NCI-H226 (cell line): ENCODE results near the gene NFS1.
"Not testable (repeated sequence)": the region's sequence is repeated elsewhere in the genome, so short reads cannot be mapped to it uniquely, and the experiment has no call there.

Experiments
- DNase-seq: peaks from one replicate; pipeline ENCODE4 v3.0.0-alpha.2; 2015

Gene NFS1

GRCh38 chr20:35729283-35729807, 30.2 kb upstream of the NFS1 start:
- DNase-seq: no peak

GRCh38 chr20:35726842-35727711, 27.9 kb upstream of the NFS1 start:
- DNase-seq: no peak

GRCh38 chr20:35724321-35725230, 25.4 kb upstream of the NFS1 start:
- no peak for DNase-seq

DNA sequence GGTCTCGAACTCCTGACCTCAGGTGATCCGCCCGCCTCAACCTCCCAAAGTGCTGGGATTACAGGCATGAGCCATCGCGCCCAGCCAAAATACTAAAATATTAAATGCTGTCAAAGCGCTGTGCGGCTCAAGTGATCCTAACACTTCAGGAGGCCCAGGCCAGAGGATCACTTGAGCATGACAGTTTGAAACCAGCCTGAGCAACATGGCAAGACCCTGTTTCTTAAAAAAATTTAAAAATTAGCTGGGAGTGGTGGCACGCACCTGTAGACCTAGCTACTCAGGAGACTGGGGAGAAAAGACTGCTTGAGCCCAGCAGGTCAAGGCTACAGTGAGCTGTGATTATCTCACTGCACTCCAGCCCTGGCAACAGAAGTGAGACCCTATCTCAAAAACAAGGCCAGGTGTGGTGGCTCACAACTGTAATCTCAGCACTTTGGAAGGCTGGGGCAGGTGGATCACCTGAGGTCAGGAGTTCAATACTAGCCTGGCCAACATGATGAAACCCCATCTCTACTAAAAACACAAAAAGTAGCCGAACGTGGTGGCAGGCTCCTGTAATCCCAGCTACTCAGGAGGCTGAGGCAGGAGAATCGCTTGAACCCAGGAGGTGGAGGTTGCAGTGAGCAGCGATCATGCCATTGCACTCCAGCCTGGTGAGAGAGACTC, 24.6 kb upstream of the NFS1 start:
- not testable (repeated sequence) for DNase-seq

DNA sequence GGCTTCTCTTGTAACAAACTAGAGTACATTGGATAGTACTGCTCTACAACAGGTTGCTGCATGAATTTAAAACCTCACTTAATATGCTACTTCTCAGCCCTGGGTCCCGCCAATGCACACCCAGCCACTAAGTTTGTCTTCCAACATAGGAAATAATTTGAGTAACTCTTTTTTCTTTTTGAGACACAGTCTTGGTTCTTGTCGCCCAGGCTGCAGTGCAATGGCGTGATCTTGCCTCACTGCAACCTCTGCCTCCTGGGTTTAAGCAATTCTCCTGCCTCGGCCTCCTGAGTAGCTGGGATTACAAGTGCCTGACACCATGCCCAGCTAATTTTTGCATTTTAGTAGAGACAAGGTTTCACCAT, 24.1 kb upstream of the NFS1 start:
- DNase-seq: not testable (repeated sequence)

DNA sequence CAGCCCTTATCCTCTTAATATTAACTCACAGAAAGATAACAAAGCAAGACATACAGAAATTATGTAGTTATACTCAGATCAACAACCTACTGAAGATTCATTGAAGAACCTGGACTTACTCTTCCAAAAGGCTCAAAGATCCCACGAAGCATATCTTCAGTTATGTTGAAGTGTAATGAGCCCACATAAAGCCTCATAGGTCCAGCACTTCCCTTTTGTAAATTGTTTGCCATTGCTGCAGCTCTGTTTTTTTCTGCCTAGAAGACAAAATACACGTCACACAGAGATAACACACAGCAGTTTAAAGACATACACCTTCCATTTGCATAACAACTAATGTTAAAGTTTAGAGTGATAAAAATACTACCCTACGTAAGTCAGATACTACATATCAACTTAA, 22.5 kb upstream of the NFS1 start:
- DNase-seq: no peak

- no peak for DNase-seq
These were observed 22.1 kb upstream of the NFS1 start for GRCh38 chr20:35721219-35721618.

GRCh38 chr20:35720165-35721123, 21.3 kb upstream of the NFS1 start:
- DNase-seq: no peak

DNA sequence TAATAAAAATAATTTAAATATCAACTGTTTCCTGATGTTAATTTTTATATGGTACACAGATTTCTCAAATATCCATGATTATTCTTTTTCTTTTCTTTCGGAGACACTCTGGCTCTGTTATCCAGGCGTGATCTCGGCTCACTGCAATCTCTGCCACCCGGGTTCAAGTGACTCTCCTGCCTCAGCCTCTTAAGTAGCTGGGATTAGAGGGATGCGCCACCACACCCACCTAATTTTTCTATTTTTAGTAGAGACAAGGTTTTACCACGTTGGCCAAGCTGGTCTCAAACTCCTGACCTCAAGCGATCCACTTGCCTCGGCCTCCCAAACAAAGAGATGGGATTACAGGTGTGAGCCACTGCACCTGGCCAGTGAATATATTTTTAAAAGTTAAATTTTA, 20.6 kb upstream of the NFS1 start:
- no peak for DNase-seq

GRCh38 chr20:35718972-35719635, 20.0 kb upstream of the NFS1 start:
- DNase-seq: no peak

DNA sequence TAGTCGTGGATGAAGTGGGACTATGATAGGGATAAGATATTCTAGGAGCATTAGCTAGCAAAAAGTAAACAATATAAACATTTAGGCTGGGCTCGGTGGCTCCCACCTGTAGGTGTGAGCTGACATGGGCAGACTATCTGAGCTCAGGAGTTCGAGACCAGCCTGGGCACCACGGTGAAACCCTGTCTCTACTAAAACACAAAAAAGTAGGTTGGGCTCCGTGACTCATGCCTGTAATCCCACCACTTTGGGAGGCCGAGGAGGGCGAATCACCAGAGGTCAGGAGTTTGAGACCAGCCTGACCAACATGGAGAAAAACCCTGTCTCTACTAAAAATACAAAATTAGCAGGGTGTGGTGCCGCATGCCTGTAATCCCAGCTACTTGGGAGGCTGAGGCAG, 19.2 kb upstream of the NFS1 start:
- DNase-seq: not testable (repeated sequence)

- DNase-seq: no peak
These were observed 17.2 kb upstream of the NFS1 start for GRCh38 chr20:35716330-35716729.

GRCh38 chr20:35715652-35716051, 16.5 kb upstream of the NFS1 start:
- DNase-seq: no peak

DNA sequence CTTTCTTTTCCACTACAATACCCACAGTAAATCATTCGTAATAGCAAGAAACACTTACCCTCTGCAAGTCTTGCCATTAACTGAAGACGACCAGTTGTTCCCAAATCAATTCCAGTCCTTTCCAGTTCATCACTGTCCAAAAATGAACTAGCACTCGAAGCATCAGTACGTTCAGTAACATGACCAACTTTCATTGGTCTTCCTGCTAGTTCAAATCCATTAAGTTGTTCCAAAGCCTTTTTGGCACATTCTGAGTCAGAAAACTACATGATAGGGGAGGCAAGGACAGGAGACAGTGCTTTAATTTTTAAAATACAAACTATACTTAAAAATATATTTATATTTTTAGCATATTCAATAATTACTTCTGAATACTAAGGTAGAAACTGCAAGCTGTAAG, 15.0 kb upstream of the NFS1 start:
- DNase-seq: no peak

DNA sequence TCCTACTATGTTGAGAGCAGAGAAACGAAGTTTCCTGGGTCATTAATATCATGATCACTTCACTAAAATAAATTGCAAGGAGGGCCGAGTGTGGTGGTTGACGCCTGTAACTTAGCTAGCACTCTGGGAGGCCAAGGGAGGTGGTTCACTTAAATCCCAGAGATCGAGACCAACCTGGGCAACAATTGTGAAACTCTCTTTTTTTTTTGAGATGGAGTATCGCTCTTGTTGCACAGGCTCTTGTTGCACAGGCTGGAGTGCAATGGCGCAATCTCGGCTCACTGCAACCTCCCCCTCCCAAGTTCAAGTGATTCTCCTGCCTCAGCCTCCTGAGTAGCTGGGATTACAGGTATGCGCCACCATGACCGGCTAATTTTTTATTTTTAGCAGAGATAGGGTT, 14.0 kb upstream of the NFS1 start:
- DNase-seq: not testable (repeated sequence)

DNA sequence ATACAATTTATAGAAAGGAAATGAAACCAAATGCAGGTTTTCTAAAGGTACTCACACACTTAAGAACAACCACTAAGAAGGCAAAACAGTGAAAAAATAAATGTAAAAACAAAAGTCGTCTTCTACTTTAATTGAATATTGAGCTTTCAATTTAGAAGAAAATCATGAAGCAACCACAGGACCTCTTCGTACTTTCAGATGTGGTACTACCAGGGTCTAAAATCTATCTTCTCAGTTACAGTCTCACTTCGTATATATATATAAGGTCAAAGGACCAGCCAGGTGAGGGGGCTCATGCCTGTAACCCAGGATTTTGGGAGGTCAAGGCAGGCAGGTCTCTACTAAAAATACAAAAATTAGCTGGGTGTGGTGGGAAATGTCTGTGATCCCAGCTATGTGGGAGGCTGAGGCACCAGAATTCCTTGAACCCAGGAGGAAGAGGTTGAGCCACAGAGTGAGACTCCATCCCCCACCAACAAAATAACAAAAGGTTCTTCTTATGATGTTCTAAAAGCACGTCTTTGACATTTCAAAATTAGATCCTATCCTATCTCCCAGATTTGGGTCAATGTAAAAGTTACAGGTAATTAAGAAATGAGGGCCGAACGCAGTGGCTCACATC, 12.5 kb upstream of the NFS1 start:
- no peak for DNase-seq

DNA sequence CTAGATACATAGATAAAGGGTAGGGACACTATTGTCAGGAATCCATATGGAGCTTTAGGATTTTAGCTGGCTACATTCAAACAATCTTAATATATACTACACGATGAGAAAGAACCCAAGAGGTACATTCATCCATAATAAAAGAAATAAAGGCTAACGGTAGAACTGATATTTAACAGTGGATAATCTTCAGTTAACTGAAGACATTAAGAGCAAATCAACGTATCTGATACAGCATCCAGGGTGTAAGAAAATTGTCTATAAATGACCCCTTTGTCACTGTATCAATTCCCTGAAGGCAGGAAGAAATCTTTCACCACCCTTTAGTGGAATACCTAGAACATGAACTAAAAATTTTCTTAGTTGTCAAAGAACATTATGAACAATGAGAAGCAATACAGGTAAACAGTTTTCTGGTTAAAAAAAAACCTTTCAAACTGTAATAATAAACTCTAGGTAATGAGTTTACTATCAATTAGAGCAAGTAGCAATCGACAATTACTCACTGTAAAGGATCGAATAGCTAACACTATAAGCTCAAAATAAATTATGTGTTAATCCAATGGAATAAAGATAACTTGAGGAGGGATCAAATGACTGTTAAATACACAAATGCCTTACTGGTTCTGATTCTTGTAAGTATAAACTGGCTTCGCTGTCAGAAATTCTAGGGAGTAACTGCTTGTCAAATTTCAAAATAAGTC, 11.9 kb upstream of the NFS1 start:
- no peak for DNase-seq

- no peak for DNase-seq
These were observed 10.9 kb upstream of the NFS1 start for GRCh38 chr20:35710039-35710438.

GRCh38 chr20:35709259-35709658, 10.1 kb upstream of the NFS1 start:
- DNase-seq: no peak

GRCh38 chr20:35708502-35708901, 9.3 kb upstream of the NFS1 start:
- no peak for DNase-seq
